ENCODE data around the gene CRADD. TPM values are rescaled to one million over a fixed set of nuclear protein-coding genes. Genes with fewer than 3 reads are reported as not detected.

Gene CRADD
- total and polyA plus RNA-seq, 2 donors (not counting 1 experiment from before 2014, with no cell fraction given): 5.8 to 15.1 TPM

- no peaks in the 10 kb centered on the region for H4K20me1 ChIP-seq (ENCODE audit: control insufficient read depth, insufficient read depth, low read length, poor library complexity, severe bottlenecking)
- ChIA-PET POLR2A (no interaction called here), CTCF (no interaction called here)
- Mint-ChIP-seq H3K4me3 (peak overlapping the region; percentile 64), H3K27ac (peak overlapping the region; percentile 65), H3K4me1 (peaks cover 22% of the 10 kb centered on the region), H3K9me3 (ENCODE audit: insufficient read depth) (peaks cover 6% of the 10 kb centered on the region), H3K27me3 (no peaks in the 10 kb centered on the region)
- H3K36me3 ChIP-seq (replicated peaks in 1 of 2; ENCODE audit: control extremely low read depth in 1 of 2, control insufficient read depth in 1 of 2, extremely low read depth in 1 of 2, insufficient read depth in 2 of 2, low read length in 1 of 2): no peaks in the 10 kb centered on the region
- H3K4me2 ChIP-seq (replicated peaks; ENCODE audit: low read depth, low read length, poor library complexity, severe bottlenecking): peak overlapping the region; percentile 40
- H3K27ac ChIP-seq (ENCODE audit: low read length in 2 of 2): no peak overlapping the region
- WGBS (ENCODE audit: insufficient coverage): no CpG with 5 or more reads among the region's 7 CpGs
- intact Hi-C loops (cut with micrococcal nuclease): loop anchor here (5.0 kb wide), 1 partner anchor 170 kb away; the partner anchor contains the start of gene CRADD
- peaks cover 14 to 17% of the 10 kb centered on the region in 2 donors for H3K4me1 ChIP-seq (ENCODE audit: control insufficient read depth in 2 of 2, insufficient read depth in 2 of 2, low read length in 2 of 2)
- H3K79me2 ChIP-seq (ENCODE audit: control insufficient read depth, insufficient read depth, low read length): no peaks in the 10 kb centered on the region
- H3K4me3 ChIP-seq (ENCODE audit: control extremely low read depth in 1 of 5, extremely low read depth in 1 of 5, insufficient read depth in 1 of 5, low read depth in 2 of 5, low read length in 4 of 5): no peak overlapping the region
- DNase-seq: peak; percentile 59
- TF ChIP-seq CTCF (IDR thresholded peaks at IDR 0.05): no peak
- TF ChIP-seq EZH2 (IDR thresholded peaks at IDR 0.05; ENCODE audit: borderline replicate concordance, insufficient read depth, low read depth, low read length, poor library complexity, severe bottlenecking): no peak
- H3K9ac ChIP-seq (ENCODE audit: low read length): peak overlapping the region; percentile 1
- H3K27me3 ChIP-seq (replicated peaks in 1 of 4; ENCODE audit: control extremely low read depth in 1 of 4, control insufficient read depth in 3 of 4, insufficient read depth in 4 of 4, low read length in 3 of 4): no peaks in the 10 kb centered on the region
- peaks cover 0 to 15% (median 5%) of the 10 kb centered on the region in 3 donors for H3K9me3 ChIP-seq (ENCODE audit: control extremely low read depth in 1 of 3, control insufficient read depth in 2 of 3, insufficient read depth in 1 of 3, low read length in 2 of 3)
- no peak overlapping the region for H2AFZ ChIP-seq (ENCODE audit: insufficient read depth, low read depth, low read length, poor library complexity, severe bottlenecking)
- ATAC-seq (ENCODE audit: low read depth): peak; percentile 65
These were observed 170.6 kb downstream of the CRADD start for GRCh38 chr12:93847517-93848474.
